ENCODE data around the gene USP22. TPM values are rescaled to one million over a fixed set of nuclear protein-coding genes. Genes with fewer than 3 reads are reported as not detected.
A peak's percentile ranks its signal among the peaks of the same experiment; 100 is the strongest.

USP22 gene
- total and polyA plus RNA-seq, 2 of the 8 experiments (the other 6 are each of a cell fraction or from before 2014, with no cell fraction given), result 221 to 316 TPM

DNA sequence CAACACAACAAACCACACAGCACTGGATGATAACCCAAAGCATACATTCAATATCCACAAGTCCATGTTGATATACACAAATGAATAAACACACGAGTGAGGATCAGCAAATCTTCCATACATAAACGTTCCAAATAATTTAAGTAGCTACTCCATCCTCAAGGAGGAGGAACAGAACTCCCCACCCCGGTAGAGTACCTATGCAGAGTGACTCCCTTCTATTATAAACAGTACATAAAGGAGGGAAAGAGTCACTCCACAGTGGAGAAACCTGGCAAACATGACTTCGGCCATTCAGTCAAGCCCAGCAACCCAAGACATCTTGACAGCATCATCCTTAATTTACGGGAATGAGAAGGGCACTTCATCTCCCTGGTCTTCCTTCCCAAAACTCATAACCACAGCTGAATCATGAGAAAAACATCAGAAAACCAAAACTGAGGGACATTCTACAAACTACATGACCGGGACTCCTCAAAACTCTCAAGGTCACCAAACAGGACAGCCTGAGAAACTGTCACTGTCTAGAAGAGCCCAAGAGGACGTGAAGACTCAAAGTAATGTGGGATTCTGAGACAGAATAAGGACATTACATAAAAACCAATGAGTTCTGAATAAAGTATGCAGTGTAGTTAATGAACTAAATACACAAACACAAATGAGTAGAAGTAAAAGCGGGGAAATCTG, 5.6 kb downstream of the USP22 start:
- no peak overlapping the region for H3K56ac ChIP-seq (replicated peaks; ENCODE audit: insufficient read length, low read depth, low read length)

More for the DNA sequence above, 5.6 kb downstream of the USP22 start:
- Histone ChIP-seq H3K27ac (ENCODE audit: low read depth, low read length) (no peak overlapping the region), H3K4ac (replicated peaks; ENCODE audit: insufficient read length, low read depth, low read length) (no peak overlapping the region), H3K4me3 (ENCODE audit: extremely low read depth in 1 of 4, insufficient read depth in 2 of 4, low read depth in 3 of 4, low read length in 4 of 4) (peak overlapping the region in 1 of 4 experiments; percentile 12; a peak in 1 of 8 replicates), H3K27me3 (replicated peaks in 1 of 4; ENCODE audit: control insufficient read depth in 3 of 4, extremely low read depth in 1 of 4, insufficient read depth in 3 of 4, low read length in 3 of 4) (no peaks in the 10 kb centered on the region), H3K4me1 (replicated peaks in 1 of 4; ENCODE audit: control insufficient read depth in 3 of 4, insufficient read depth in 4 of 4, low read length in 3 of 4) (peaks cover 3 to 13% (median 8%) of the 10 kb centered on the region in 4 experiments), H3K14ac (ENCODE audit: insufficient read length) (no peak overlapping the region), H3K79me2 (ENCODE audit: control insufficient read depth in 1 of 2, insufficient read depth in 2 of 2, low read length in 2 of 2) (peaks cover 96 to 97% of the 10 kb centered on the region in 2 experiments), H3K18ac (ENCODE audit: extremely low read depth, low read length) (no peak overlapping the region), H3K9me3 (ENCODE audit: insufficient read depth in 2 of 2, low read depth in 1 of 2, low read length in 1 of 2) (no peaks in the 10 kb centered on the region), H3K4me2 (ENCODE audit: insufficient read depth in 1 of 2, low read depth in 2 of 2, low read length in 2 of 2) (peak overlapping the region; percentile 4 to 55; a peak in 3 of 4 replicates), H2AK5ac (ENCODE audit: low read depth, low read length) (no peak overlapping the region), H3K23ac (ENCODE audit: insufficient read length) (no peak overlapping the region), H2BK15ac (ENCODE audit: low read length) (no peak overlapping the region), H2BK120ac (replicated peaks; ENCODE audit: low read depth, low read length) (no peak overlapping the region), H2BK12ac (ENCODE audit: low read depth, low read length) (no peak overlapping the region), H3K9ac (replicated peaks in 1 of 4; ENCODE audit: extremely low read depth in 1 of 4, low read depth in 3 of 4, low read length in 3 of 4) (no peak overlapping the region), H4K20me1 (replicated peaks in 1 of 2; ENCODE audit: control insufficient read depth in 1 of 2, insufficient read depth in 2 of 2, low read length in 2 of 2) (peaks cover 51 to 53% of the 10 kb centered on the region in 2 experiments), H2BK5ac (ENCODE audit: low read depth, low read length) (no peak overlapping the region), H3K79me1 (ENCODE audit: low read depth, low read length) (no peaks in the 10 kb centered on the region; the same call in 1 of the 2 replicates), H4K8ac (ENCODE audit: extremely low read depth, insufficient read depth, low read length) (no peak overlapping the region), H2BK20ac (ENCODE audit: low read length) (no peak overlapping the region), H3K23me2 (ENCODE audit: low read depth, low read length) (no peaks in the 10 kb centered on the region; the same call in 1 of the 2 replicates), H2AFZ (ENCODE audit: low read length) (no peak overlapping the region), H4K5ac (ENCODE audit: insufficient read length, low read depth, low read length) (no peak overlapping the region), H4K91ac (replicated peaks; ENCODE audit: insufficient read length, low read length) (no peak overlapping the region), H3K36me3 (ENCODE audit: control insufficient read depth in 2 of 4, insufficient read depth in 4 of 4, low read length in 3 of 4) (peaks cover 0 to 22% (median under 1%) of the 10 kb centered on the region in 4 experiments; a peak in 3 of 8 replicates)
- FAIRE-seq, result no peak
- 91% methylated on average over 8 of the region's 8 CpGs; no CpG with 5 or more reads in 1 of the 2 experiments for WGBS, 2 experiments (ENCODE audit: extremely low coverage in 1 of 2, insufficient coverage in 1 of 2, insufficient read length in 1 of 2, insufficient replicate concordance in 2 of 2, low coverage in 1 of 2, low lambda C conversion rate in 2 of 2, missing lambda C conversion rate in 1 of 2)
- DNase-seq (ENCODE audit: low read depth in 1 of 2, low spot score in 2 of 2), result no peak
- ChIA-PET CTCF (ENCODE audit: partially characterized antibody) (no interaction called here), POLR2A (ENCODE audit: partially characterized antibody) (interaction anchor here (0.9 to 2.6 kb wide), 10 partner anchors 9 to 209 kb away, joined by 3 to 12 read pairs (median 4); no protein-coding TSS in a partner anchor)
- TF ChIP-seq POLR2AphosphoS5 (IDR thresholded peaks at IDR 0.05; ENCODE audit: low read depth, low read length) (peak; percentile 53; the same call in 1 of the 2 replicates), POLR2A (IDR thresholded peaks at IDR 0.05; ENCODE audit: control extremely low read depth in 1 of 2, low read depth in 2 of 2, low read length in 2 of 2) (peak in 1 of 2 experiments; percentile 36; a peak in 1 of 3 replicates), RBBP5 (IDR thresholded peaks at IDR 0.05; ENCODE audit: borderline replicate concordance, low read depth, low read length) (no peak), BACH1 (IDR thresholded peaks at IDR 0.05; ENCODE audit: low read length) (no peak)

Measured in H1 (cell line).